ENCODE measurements around the gene OPCML. TPM values are rescaled to one million over a fixed set of nuclear protein-coding genes. Genes with fewer than 3 reads are reported as not detected.

OPCML gene
- polyA plus RNA-seq, 3 donors = not detected

- Histone ChIP-seq H3K79me2 (ENCODE audit: insufficient read depth, low read length) (no peaks in the 10 kb centered on the region), H3K4me1 (ENCODE audit: control insufficient read depth in 1 of 2, insufficient read depth in 2 of 2, low read length in 2 of 2) (no peaks in the 10 kb centered on the region), H3K9me3 (replicated peaks in 1 of 2; ENCODE audit: control insufficient read depth in 1 of 2, insufficient read depth in 1 of 2, low read length in 2 of 2) (no peaks in the 10 kb centered on the region), H4K20me1 (ENCODE audit: insufficient read depth, low read length) (no peaks in the 10 kb centered on the region), H3K36me3 (replicated peaks in 1 of 2; ENCODE audit: control insufficient read depth in 1 of 2, insufficient read depth in 2 of 2, low read length in 2 of 2) (no peaks in the 10 kb centered on the region), H3K4me3 (replicated peaks in 1 of 3; ENCODE audit: low read depth in 2 of 3, low read length in 3 of 3) (no peak overlapping the region), H2AFZ (ENCODE audit: insufficient read depth, low read depth, low read length, poor library complexity, severe bottlenecking) (no peak overlapping the region), H3K27ac (ENCODE audit: low read depth in 1 of 2, low read length in 2 of 2) (no peak overlapping the region), H3K9ac (ENCODE audit: insufficient read depth, low read length, poor library complexity, severe bottlenecking) (no peak overlapping the region), H3K27me3 (ENCODE audit: control insufficient read depth in 2 of 2, insufficient read depth in 2 of 2, low read length in 2 of 2) (no peaks in the 10 kb centered on the region), H3K4me2 (replicated peaks; ENCODE audit: extremely low read depth, low read length, poor library complexity, severe bottlenecking) (no peak overlapping the region)
- no peak overlapping the region for H3K4me3 Mint-ChIP-seq
- WGBS (ENCODE audit: insufficient coverage) = no CpG with 5 or more reads among the region's 3 CpGs
- peaks cover 2% of the 10 kb centered on the region for H3K4me1 Mint-ChIP-seq
- H3K9me3 Mint-ChIP-seq = peaks cover 0 to 3% (median 0%) of the 10 kb centered on the region in 7 donors
- intact Hi-C loops (cut with micrococcal nuclease) = no loop called here
- H3K36me3 Mint-ChIP-seq = no peaks in the 10 kb centered on the region
- no peak for TF ChIP-seq CTCF (IDR thresholded peaks at IDR 0.05)
- DNase-seq = no peak
- H3K27ac Mint-ChIP-seq = no peak overlapping the region
- peaks cover 0 to 4% (median 3%) of the 10 kb centered on the region in 3 donors for H3K27me3 Mint-ChIP-seq (ENCODE audit: low read depth in 3 of 3)
Observed at GRCh38 chr11:133166662-133167061, 365.6 kb downstream of the OPCML start.

GRCh38 chr11:133164986-133165385 is 367.3 kb downstream of the OPCML start:
- WGBS (ENCODE audit: insufficient coverage) = 94% methylated on average over 7 of the region's 7 CpGs
- no peaks in the 10 kb centered on the region for H3K4me1 ChIP-seq (ENCODE audit: control insufficient read depth in 1 of 2, insufficient read depth in 2 of 2, low read length in 2 of 2)
- no peak overlapping the region for H3K27ac Mint-ChIP-seq
- H3K4me2 ChIP-seq (replicated peaks; ENCODE audit: extremely low read depth, low read length, poor library complexity, severe bottlenecking) = no peak overlapping the region
- no peak overlapping the region for H3K4me3 ChIP-seq (replicated peaks in 1 of 3; ENCODE audit: low read depth in 2 of 3, low read length in 3 of 3)
- H3K27ac ChIP-seq (ENCODE audit: low read depth in 1 of 2, low read length in 2 of 2) = no peak overlapping the region
- no peaks in the 10 kb centered on the region for H3K9me3 ChIP-seq (replicated peaks in 1 of 2; ENCODE audit: control insufficient read depth in 1 of 2, insufficient read depth in 1 of 2, low read length in 2 of 2)
- no peak overlapping the region for H3K4me3 Mint-ChIP-seq
- H3K9ac ChIP-seq (ENCODE audit: insufficient read depth, low read length, poor library complexity, severe bottlenecking) = no peak overlapping the region
- no peaks in the 10 kb centered on the region for H3K36me3 ChIP-seq (replicated peaks in 1 of 2; ENCODE audit: control insufficient read depth in 1 of 2, insufficient read depth in 2 of 2, low read length in 2 of 2)
- peaks cover 0 to 4% (median 3%) of the 10 kb centered on the region in 3 donors for H3K27me3 Mint-ChIP-seq (ENCODE audit: low read depth in 3 of 3)
- no peak for TF ChIP-seq CTCF (IDR thresholded peaks at IDR 0.05)
- H2AFZ ChIP-seq (ENCODE audit: insufficient read depth, low read depth, low read length, poor library complexity, severe bottlenecking) = no peak overlapping the region
- H4K20me1 ChIP-seq (ENCODE audit: insufficient read depth, low read length) = no peaks in the 10 kb centered on the region
- DNase-seq = no peak
- H3K9me3 Mint-ChIP-seq = peaks cover 0 to 1% (median 0%) of the 10 kb centered on the region in 7 donors
- H3K27me3 ChIP-seq (ENCODE audit: control insufficient read depth in 2 of 2, insufficient read depth in 2 of 2, low read length in 2 of 2) = no peaks in the 10 kb centered on the region
- no peaks in the 10 kb centered on the region for H3K36me3 Mint-ChIP-seq
- intact Hi-C loops (cut with micrococcal nuclease) = no loop called here
- H3K79me2 ChIP-seq (ENCODE audit: insufficient read depth, low read length) = no peaks in the 10 kb centered on the region
- H3K4me1 Mint-ChIP-seq = peaks cover 2% of the 10 kb centered on the region
